Nephron (organoid): ENCODE results near the gene PRSS21.

Experiments used
- H3K27ac Mint-ChIP-seq, 3 experiments: 2 replicates each; pipeline ENCODE4 v1.8.0; 2020; ENCODE audit warnings: mixed read lengths in 3 of 3, mild to moderate bottlenecking in 2 of 3, moderate library complexity in 1 of 3
- H3K27me3 Mint-ChIP-seq: 2 replicates; pipeline ENCODE4 v1.8.0; 2021; ENCODE audit warnings: low read depth, mild to moderate bottlenecking, moderate library complexity, mixed read lengths
- H3K36me3 Mint-ChIP-seq: 2 replicates; pipeline ENCODE4 v1.8.0; 2020; ENCODE audit warnings: low read depth, mixed read lengths
- H3K4me1 Mint-ChIP-seq: 2 replicates; pipeline ENCODE4 v1.8.0; 2020; ENCODE audit warnings: mixed read lengths
- H3K4me3 Mint-ChIP-seq, 3 experiments: 2 replicates each; pipeline ENCODE4 v1.8.0; 2020; ENCODE audit warnings: mild to moderate bottlenecking in 3 of 3, mixed read lengths in 3 of 3, moderate library complexity in 2 of 3
- H3K9me3 Mint-ChIP-seq: 2 replicates; pipeline ENCODE4 v1.8.0; 2020; ENCODE audit warnings: mixed read lengths
- TF ChIP-seq, protein P1 (sequence below), 3 experiments: fragments of 200-600 bp; sonication (generic); IDR thresholded peaks; one replicate each; pipeline ENCODE4 v1.5.0; 2021; ENCODE audit warnings: antibody characterized with exemption in 3 of 3; ENCODE audit not compliant: unreplicated experiment in 3 of 3

Gene PRSS21

GRCh38 chr16:2860826-2861567 is 44.0 kb downstream of the PRSS21 start:
- no peaks in the 10 kb centered on the region for H3K36me3 Mint-ChIP-seq
- no peak overlapping the region for H3K4me3 Mint-ChIP-seq
- H3K4me1 Mint-ChIP-seq: no peaks in the 10 kb centered on the region
- peaks cover 63% of the 10 kb centered on the region for H3K27me3 Mint-ChIP-seq
- TF ChIP-seq, protein P1, sequence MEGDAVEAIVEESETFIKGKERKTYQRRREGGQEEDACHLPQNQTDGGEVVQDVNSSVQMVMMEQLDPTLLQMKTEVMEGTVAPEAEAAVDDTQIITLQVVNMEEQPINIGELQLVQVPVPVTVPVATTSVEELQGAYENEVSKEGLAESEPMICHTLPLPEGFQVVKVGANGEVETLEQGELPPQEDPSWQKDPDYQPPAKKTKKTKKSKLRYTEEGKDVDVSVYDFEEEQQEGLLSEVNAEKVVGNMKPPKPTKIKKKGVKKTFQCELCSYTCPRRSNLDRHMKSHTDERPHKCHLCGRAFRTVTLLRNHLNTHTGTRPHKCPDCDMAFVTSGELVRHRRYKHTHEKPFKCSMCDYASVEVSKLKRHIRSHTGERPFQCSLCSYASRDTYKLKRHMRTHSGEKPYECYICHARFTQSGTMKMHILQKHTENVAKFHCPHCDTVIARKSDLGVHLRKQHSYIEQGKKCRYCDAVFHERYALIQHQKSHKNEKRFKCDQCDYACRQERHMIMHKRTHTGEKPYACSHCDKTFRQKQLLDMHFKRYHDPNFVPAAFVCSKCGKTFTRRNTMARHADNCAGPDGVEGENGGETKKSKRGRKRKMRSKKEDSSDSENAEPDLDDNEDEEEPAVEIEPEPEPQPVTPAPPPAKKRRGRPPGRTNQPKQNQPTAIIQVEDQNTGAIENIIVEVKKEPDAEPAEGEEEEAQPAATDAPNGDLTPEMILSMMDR (IDR thresholded peaks at IDR 0.05; ENCODE audit: unreplicated experiment in 3 of 3): no peak
- peaks cover 4% of the 10 kb centered on the region for H3K9me3 Mint-ChIP-seq
- no peak overlapping the region for H3K27ac Mint-ChIP-seq

- H3K4me3 Mint-ChIP-seq: no peak overlapping the region
- TF ChIP-seq, protein P1 (IDR thresholded peaks at IDR 0.05; ENCODE audit: unreplicated experiment in 3 of 3): no peak
- H3K4me1 Mint-ChIP-seq: no peaks in the 10 kb centered on the region
- H3K9me3 Mint-ChIP-seq: peaks cover 4% of the 10 kb centered on the region
- H3K36me3 Mint-ChIP-seq: no peaks in the 10 kb centered on the region
- H3K27me3 Mint-ChIP-seq: peaks cover 47% of the 10 kb centered on the region
- H3K27ac Mint-ChIP-seq: no peak overlapping the region
Observed at GRCh38 chr16:2865651-2866050, 48.6 kb downstream of the PRSS21 start.

- H3K4me1 Mint-ChIP-seq: no peaks in the 10 kb centered on the region
- TF ChIP-seq, protein P1 (IDR thresholded peaks at IDR 0.05; ENCODE audit: unreplicated experiment in 3 of 3): no peak
- H3K4me3 Mint-ChIP-seq: peak overlapping the region; percentile 2 to 52 (median 41)
- H3K9me3 Mint-ChIP-seq: peaks cover under 1% of the 10 kb centered on the region
- H3K27me3 Mint-ChIP-seq: peaks cover 43% of the 10 kb centered on the region
- no peak overlapping the region for H3K27ac Mint-ChIP-seq
- H3K36me3 Mint-ChIP-seq: no peaks in the 10 kb centered on the region
Observed at GRCh38 chr16:2866431-2866830, 49.4 kb downstream of the PRSS21 start.

GRCh38 chr16:2867661-2867986 is 50.6 kb downstream of the PRSS21 start:
- TF ChIP-seq, protein P1 (IDR thresholded peaks at IDR 0.05; ENCODE audit: unreplicated experiment in 3 of 3): no peak
- peaks cover 43% of the 10 kb centered on the region for H3K27me3 Mint-ChIP-seq
- H3K36me3 Mint-ChIP-seq: no peaks in the 10 kb centered on the region
- no peaks in the 10 kb centered on the region for H3K9me3 Mint-ChIP-seq
- H3K4me1 Mint-ChIP-seq: no peaks in the 10 kb centered on the region
- H3K4me3 Mint-ChIP-seq: peak overlapping the region; percentile 88 to 90 (median 90)
- H3K27ac Mint-ChIP-seq: peak overlapping the region; percentile 87 to 94 (median 92)

DNA sequence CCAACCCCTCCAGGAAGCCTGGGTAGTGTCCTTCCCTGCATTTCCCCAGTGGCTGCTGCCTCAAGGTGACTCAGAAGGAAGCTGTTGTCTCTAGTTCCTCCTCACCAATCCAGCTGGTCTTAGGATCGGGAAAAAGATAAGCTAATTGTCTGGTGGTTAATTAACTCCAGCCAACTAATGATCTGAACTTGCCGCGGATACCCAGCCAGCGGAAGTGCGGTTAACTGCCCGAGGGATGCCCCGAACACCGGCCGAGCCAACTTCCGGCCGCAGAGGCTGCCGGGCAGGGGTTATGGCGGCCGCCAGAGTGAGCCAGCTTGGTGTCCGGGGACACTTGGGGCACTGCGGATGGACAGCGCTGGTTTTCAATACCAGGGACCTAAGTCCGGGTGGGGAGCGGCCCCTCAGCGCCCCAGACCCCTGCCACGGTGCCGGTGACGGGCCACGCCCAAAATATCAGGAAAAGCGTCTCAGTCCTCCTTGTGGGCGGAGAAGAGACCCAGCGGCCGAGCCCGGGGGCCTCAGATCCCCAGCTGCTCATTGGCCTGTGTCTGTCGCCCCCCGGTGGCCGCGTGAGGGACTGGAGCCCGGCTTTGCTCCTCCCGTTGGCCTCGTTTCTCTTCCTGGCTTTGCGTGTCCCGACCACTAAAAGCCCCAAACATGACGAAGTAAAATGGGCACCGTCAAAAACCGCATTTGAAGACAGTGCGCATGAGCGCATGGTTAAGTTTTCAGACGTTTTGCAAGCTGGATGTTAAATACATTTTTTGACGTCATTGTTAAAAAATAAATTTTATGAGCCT is 51.2 kb downstream of the PRSS21 start:
- TF ChIP-seq, protein P1 (IDR thresholded peaks at IDR 0.05; ENCODE audit: unreplicated experiment in 3 of 3): peak; percentile 98 to 99 (median 99)
- H3K4me1 Mint-ChIP-seq: no peaks in the 10 kb centered on the region
- peak overlapping the region; percentile 88 to 90 (median 90) for H3K4me3 Mint-ChIP-seq
- H3K27me3 Mint-ChIP-seq: peaks cover 43% of the 10 kb centered on the region
- H3K27ac Mint-ChIP-seq: peak overlapping the region; percentile 87 to 94 (median 92)
- H3K9me3 Mint-ChIP-seq: no peaks in the 10 kb centered on the region
- no peaks in the 10 kb centered on the region for H3K36me3 Mint-ChIP-seq
